ENCODE data around the gene ADGRG6.
"Not testable (repeated sequence)": the region's sequence is repeated elsewhere in the genome, so short reads cannot be mapped to it uniquely, and the experiment has no call there.

ADGRG6 gene

DNA sequence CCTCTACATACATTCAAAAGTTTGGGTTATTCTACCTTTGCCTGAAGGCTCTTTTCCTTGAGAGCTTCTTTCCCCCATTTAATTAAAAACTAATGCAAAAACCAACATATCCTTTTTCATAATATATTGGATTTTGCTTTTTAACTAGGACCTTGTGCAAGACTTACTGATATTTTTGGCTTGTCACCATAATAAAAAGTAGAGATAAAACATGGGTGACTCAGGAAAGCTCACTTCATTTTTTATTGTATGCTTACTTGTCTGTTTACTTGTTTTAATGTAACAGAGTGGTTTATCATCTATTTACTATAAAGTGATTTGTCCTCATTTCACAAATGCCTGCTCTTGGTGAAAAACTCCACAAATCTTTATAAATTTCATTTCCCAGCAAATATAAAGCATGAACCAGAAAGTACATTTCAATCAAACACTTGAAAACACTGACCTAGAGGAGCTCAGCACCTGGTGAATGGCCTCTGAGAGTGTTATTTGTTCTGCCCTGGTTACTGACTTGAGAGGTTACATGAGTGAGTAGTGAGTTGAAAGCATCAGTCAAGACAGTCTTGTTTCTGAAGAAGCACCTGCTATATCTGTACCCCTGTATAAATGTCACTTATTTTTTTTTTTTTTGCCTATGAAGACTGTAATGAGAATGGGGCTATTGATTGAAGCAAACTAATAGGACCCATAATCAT is 20.8 kb downstream of the ADGRG6 start:
- DNase-seq = peak; percentile 91

DNA sequence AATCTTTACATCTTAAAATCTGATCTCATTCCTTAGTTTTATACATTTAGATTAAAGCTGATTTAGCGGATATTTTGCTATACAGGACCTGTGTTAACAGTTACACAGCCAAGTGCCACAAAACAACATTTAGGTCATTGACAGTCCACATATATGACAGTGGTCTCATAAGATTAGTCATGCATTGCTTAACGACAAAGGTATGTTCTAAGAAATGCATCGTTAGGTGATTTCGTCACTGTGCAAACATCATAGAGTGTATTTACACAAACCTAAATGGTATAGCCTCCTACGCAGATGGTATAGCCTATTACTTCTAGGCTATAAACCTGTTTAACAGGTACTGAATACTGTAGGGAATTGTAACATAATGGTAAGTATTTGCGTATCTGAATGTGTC is 21.6 kb downstream of the ADGRG6 start:
- DNase-seq = peak; percentile 53

DNA sequence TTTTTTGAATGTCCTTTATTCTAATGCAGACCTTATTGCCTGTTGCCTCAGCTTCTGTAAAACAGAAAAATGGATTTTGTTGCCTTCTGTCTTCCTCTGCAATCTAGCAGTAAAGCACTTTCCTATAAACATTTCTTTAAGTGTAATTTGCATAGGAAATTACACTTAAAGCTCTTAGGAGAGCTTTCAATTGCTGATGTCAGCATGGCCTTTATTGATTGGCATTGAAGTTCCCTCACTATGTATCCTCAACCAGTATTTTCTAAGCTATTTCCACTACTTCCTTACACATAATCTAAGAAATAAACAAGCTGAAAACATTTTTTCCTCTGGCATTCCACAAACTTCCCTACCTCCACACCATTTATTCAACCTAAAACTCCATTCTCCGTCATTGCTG is 22.3 kb downstream of the ADGRG6 start:
- no peak for DNase-seq

DNA sequence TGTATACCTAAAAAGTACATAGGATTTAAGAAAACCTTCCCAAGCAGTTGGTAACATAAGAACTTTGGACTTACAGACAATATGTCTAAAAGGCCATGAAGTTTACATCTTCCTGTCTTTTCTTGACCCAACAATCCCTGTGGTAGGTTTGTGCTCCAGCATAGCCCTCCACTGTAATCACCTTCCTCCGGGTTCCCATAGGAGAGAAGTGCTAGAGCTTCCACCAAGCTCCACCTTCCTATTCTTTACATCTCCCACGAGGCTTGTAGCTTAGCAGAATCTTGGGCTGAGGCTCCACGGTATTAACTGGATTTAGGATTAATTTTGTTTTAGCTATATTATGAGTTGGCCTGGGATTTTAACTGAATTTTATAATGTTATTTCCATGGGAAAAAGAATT is 23.3 kb downstream of the ADGRG6 start:
- DNase-seq = no peak

DNA sequence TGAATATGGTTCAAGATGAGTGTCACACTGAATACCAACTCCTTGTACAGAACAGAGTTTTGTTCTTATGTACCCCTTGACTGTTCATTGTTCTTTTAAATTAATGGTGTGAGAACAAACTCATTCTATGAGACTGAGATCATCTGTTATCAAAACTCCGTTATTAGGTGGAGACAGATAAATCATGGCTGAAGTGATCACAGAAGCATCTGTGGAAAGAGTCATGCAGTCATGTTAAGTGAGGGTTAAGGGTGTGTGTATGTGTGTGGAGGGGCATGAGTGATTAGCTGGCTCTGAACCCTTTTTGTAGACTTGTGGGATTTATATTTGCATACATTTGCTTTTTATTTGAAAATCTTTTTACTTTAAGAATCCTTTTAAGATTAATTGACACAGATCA is 24.7 kb downstream of the ADGRG6 start:
- no peak for DNase-seq

DNA sequence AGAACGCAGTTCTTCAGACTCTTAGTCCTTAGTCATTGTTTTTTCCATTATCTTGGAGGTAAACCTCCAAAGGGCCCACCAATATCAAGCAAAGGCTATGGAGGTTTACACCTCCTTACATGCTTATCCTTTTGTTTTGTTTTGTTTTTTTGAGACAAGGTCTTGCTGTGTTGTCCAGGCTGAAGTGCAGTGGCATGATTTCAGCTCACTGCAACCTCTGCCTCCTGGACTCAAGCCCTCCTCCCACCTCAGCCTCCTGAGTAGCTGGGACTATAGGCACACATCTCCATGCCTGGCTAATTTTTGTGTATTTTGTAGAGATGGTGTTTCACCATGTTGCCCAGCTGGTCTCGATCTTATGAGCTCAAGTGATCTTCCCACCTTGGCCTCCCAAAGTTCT is 26.3 kb downstream of the ADGRG6 start:
- DNase-seq = no peak

DNA sequence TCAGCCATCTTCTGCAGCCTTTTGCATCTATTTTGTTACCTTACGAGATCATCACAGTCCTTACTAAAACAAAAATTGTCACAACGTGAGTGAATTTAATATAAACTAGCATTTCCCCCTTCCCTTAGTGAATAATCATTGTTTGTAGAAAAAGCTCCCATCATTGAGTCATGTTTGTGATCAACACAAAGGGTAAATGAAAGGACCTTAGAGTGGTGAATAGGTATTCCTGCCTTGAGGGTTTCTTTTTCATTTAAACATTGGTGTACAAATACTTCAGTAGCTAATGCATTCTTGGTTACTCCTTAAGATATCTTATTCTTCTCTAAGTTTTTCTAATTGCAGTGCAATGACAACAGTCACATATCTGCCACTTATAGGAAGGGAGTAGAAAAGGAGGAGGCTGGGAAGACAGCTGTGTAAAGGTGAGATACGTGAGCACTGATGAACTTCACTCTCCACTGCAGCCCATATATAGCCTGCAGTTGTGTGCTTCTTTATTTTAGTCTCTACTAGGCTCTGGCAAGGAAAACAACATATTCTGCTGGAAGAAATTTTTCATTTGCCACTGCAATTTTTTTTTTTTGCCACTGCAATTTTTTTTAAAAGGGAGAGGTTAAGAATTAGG is 27.8 kb downstream of the ADGRG6 start:
- DNase-seq = no peak

DNA sequence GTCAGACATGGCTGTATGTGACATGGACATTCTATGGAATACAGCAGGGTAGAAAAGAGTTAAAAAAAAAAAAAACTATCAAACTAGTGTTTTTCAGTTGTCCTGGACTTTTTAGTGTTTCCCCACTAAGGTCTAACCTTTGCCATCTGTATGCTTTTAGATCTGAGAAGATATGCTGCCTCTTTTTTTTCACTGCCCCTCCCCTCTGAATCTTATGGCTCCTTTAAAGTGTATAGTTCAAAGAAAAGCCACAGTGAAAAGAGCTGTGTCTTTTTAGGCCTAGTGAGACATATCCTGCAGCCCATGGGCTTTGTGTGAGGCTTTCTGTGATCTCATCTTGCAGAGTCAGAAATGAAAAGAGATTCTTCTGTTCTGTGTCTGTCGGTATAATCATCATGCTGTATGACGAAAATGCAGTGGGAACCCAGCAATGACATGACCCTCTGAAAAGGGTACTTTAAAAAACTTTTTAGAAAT is 29.3 kb downstream of the ADGRG6 start:
- DNase-seq = no peak

DNA sequence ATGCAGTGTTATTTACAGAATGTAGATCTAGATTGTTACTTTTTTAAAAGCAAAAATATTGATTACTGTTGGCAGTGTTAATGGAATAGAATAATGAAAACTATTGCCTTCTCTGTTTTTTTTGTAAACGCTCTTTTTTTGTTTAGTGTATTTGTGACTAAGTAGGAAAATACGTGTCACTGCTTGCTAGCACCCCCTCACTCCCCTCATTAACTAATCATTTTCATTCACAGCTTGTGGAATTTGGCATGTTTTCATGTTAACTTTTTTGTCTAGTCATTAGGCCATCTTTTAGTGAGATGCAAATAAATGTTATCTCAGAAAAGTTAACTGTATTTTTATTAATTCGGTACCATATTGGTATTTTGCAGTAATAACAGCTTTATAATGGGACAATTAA is 29.8 kb downstream of the ADGRG6 start:
- no peak for DNase-seq

DNA sequence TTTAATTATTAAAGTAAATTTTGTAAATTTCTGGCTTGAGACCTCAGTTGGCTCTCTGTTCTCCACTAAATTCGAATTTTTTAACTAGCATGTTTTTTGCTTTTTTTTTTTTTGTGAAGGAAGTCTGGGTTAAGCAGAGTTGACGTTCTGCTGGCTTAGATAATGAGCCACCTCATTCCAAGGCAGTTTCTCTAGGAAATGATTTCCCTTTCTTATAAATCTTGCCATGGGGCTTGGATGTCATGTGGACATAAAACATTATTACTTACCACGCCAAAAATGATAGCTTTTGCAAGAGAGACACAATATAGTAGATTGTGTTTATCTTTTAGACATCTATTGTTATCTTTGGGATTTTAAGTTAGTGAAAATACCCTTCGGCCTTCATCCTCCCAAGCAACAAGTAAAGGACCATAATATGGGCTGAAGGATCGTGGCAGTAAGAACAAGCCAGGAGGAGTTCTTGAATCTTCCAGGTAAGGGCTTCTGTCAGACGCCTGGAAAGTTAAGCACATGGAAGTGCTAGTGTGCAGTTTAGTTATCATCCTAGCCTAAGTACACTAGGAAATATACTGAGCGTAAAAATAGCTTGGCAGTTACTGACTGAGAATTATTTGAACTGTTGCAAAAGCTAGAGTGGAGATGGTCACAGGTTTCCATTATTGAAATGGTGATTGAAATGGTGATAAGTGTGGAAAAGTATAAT is 30.7 kb downstream of the ADGRG6 start:
- no peak for DNase-seq

DNA sequence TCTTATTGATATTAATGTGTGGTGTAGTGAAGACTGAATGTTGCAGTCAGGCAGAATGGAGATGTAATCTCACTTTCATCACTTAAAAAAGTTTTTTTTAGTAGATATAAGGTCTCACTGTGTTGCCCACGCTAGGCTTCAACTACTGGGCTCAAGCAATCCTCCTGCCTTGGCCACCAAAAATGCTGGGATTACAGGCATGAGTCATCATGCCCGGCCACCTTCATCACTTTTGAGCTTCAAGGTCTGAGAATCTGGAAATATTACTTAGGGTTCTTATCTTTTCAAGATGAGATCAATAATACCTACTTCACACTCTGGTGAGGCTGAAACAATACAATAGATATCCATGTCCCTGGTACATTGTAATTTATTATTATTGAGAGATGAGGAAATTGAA is 31.6 kb downstream of the ADGRG6 start:
- DNase-seq = no peak

DNA sequence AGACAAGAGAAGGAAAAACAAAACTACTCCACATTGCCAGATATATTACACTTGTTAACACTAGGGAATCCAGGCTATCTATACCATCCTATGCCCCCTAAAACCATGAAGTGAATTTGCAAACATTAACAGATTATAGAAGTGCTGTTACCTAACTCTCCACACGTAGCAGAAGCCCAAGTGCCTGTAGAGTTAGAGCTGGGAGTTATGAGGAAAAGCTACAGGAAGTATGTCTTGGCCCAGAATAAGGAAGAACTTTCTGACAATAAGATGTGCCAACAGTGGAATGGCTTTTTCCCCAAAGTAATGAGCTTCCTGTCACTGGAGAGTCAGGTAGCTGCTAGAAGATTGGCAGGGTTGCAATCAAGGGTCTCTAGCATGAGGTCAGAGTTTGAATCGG is 32.5 kb downstream of the ADGRG6 start:
- DNase-seq = no peak

DNA sequence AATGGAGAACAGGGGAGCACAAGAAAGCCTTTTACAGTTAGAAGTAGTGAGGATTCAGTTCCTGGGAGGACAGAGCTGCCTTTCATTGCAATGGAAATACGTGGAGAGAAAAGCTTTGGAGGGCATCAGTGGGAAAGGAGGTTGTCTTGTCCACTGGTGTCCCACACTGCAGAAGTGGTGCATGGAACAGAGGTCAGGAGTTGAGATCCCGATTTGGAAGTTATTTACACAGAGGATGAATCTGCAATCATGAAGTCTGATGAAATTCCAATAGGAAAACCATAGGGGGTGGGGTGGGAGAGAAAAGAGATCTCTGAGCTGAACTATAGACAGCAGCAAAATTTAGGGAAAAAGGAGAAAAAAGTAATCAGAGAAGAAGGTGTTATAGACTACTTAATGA is 33.6 kb downstream of the ADGRG6 start:
- no peak for DNase-seq

DNA sequence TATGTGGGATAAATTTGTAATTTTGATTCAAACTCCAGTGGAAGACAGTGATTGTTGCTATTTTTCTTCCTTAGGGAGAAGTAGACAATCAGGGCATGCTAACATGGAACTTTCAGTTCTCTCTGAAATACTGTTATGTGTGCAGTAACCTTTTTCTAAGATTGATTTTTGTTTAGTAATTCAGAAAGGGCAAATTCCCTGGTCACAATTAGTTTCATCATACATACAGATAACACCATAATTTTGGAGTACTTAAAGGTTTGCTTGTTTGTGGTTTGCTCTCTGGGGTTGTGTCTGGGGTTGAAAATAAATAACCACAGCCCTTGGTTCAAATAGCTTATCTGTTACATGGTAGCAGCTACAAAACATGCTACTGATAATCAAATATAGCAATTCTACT is 34.4 kb downstream of the ADGRG6 start:
- DNase-seq = no peak

DNA sequence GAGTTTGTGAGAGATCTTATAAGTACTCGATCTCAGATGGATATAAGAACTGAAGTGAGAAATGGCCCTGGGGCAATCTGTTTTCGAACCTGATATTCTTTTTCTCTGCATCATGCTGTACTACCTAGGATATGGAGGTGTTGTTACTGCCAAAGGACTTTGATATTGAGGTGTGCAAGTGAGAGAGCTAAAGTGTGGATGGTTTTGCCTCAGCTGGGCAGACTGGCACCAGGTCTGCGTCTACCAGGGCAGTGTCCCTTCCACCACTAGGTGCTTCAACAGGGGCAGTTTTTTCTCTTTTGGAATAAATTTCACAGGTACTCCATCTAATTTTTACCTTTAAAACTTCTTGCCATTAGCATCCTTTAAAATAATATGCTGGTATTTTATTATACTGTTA is 35.0 kb downstream of the ADGRG6 start:
- DNase-seq = no peak

DNA sequence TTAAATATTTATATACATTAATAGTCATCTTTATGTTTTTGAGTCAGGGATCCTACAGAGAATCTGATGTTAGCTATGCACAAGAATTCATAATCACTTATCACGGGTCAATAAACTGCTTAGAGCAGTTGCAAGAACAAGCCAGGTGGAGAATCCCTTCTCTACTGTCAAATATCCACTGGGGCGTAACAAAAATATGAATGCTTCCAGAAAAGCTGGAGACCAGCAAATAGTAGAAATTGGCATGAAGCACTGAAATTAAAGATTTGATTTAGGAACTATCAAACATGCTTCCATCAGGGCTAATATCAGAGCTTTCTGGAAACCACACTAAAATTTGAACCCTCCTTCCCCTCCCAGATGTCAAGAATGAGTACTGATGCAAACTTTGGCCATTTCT is 37.3 kb downstream of the ADGRG6 start:
- peak; percentile 57 for DNase-seq

DNA sequence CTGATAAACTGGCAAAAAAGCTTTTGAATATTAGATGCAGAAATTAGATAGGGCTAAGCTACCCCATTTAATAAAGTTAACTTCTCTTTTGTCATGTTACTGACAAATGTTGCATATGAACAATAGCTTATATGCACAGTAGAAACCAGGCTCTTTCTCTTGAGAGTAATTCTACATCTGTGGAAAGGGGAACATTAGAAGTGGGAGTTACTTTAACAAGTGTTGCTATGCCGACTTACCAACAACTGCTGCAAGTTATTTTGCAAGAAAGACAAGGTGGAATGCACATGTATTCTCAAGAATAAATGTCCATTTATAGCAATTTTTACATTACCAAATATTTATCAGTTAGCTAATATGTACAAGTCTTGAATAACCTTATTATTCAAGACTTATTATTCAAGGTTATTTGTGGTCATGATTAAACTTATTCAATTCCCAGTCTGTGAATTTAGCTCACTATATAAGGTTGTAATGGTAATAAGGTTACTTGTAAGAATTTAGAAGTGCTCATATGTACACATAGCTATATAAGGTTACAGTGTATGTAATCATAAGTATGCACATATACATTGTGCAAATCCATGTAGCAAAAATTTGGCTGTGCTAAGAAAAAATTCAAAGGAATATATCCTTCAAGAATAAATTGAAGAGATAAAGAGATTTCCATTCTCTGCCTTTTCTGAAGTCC is 38.3 kb downstream of the ADGRG6 start:
- DNase-seq = no peak

DNA sequence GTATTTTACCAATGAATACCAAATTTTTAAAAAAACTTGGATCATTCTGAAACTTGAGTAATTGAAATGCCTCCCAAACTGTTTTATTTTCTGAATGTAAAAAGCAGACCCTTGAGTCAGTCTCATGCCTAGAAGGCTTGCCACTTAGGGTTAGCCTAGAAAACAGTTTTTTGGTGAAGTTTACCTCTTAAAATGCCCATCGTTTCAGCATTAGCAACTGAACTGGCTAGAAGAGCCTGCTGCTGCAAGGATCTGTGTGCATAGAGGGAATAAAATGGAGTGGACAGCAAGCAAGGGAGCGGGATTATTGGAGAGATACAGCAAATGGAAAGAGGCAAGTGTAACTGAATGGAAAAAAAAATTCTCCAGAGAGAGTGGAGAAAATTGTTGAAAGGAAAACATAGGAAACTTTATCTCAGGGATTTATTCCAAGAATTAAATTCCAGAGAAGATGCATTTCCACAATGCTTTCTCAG is 40.1 kb downstream of the ADGRG6 start:
- no peak for DNase-seq

DNA sequence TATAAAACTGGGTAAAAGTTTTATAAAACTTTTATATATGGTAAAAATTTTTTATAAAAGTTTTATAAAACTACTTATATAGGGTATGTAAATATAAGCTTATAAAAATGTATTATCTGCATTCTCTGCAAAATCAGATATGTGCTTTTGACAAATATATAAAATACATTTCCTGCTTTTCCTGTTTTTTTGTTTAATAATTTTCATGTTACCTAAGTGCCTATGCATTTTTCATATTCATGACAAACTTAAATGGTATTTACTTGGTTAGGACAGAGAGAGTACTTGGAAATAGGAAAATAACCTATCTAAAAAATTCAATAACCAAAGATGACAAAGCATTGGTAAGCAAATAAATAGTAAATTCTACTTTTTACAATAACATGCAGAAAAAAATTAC is 41.2 kb downstream of the ADGRG6 start:
- DNase-seq = no peak

DNA sequence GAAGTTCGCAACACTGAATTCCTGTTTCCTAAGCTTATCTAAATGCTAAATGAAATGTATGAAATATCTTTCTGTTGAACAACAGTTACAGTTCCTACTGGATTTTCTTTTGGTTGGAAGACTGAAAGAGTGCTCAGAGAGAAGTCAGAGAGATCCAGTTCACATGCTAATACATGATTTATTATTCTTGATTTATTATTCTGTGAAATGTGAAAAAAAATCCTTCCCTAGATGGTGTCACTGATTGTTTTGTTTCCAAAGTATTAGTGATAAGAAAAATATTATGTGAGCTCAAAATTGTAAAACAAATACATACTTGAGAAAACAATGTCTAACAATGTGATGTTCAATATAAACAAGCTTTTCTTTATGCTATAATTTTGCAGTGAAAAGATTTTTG is 42.1 kb downstream of the ADGRG6 start:
- no peak for DNase-seq

DNA sequence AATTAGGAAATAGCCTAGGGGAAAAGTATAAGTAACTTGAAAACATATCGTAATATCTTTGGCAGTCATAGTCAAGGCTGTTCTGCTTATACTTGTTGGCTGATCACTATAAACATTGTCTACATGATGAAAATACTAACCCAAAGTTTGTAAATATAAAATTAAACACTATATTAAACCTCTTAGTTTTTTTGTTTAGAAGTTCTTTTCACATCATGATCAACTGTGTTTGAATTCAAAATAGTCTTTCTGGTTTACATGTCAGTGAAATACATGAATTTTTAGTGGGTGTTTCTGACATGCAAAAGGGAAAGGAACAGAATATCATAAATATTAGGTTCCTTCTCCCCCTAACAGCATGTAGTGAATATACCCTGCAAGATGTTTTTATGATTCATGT is 43.5 kb downstream of the ADGRG6 start:
- no peak for DNase-seq

DNA sequence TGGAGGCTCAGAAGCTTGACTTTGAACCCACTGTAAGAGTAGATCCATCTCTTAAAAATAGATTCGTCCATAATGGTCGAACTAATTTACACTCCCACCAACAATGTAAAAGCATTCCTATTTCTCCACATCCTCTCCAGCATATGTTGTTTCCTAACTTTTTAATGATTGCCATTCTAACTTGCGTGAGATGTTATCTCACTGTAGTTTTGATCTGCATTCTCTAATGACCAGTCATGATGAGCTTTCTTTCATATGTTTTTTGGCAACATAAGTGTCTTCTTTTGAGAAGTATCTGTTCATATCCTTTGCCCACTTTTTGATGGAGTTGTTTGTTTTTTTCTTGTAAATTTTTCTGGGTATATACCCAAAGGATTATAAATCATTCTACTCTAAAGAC is 44.4 kb downstream of the ADGRG6 start:
- DNase-seq = not testable (repeated sequence)

DNA sequence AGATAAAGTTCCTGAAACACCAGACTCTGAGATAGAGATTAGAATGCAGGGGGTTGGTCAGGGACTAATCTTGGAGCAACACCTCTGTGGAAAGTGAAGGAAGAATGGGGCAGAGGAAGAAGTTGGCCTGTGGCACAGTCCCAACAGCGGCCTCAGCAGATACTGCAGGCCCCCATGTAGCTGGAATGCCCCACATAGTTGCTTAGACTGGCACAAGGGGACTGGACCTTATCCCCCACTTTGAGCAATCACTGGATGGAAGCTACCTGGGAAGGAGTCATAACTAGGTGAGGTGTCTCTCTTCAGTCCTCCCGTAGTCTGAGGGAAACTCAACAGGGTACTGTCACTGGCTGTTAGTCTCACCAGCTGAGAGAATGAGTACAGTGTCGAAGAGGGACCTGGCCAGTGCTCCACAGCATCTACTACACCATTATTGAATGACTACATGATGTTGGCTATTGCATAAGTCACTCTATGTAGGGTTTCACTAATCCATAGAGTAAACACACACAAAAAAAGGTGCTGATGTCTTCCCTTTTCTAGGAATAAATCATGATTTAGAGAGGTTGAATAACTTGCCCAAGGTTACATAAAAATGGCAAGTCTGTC is 47.5 kb downstream of the ADGRG6 start:
- no peak for DNase-seq
